Measurements from ENCODE around the gene PCSK4. TPM values are rescaled to one million over a fixed set of nuclear protein-coding genes. Genes with fewer than 3 reads are reported as not detected.

The PCSK4 gene
- total RNA-seq, 1 donor from 2014 or later: 37.7 TPM

- Mint-ChIP-seq H3K4me1 (ENCODE audit: low read depth) (no peaks in the 10 kb centered on the region), H3K27ac (no peak overlapping the region), H3K27me3 (peaks cover 45% of the 10 kb centered on the region), H3K9me3 (ENCODE audit: low read depth) (no peaks in the 10 kb centered on the region), H3K4me3 (ENCODE audit: low read depth) (no peak overlapping the region), H3K36me3 (ENCODE audit: insufficient read depth) (peaks cover 2% of the 10 kb centered on the region)
- TF ChIP-seq CTCF (IDR thresholded peaks at IDR 0.05; ENCODE audit: unreplicated experiment): no peak
- no peak for DNase-seq (ENCODE audit: low spot score, unreplicated experiment)
Observed at GRCh38 chr19:1455336-1456120, 34.6 kb downstream of the PCSK4 start.

- TF ChIP-seq CTCF (IDR thresholded peaks at IDR 0.05; ENCODE audit: unreplicated experiment): no peak
- no peaks in the 10 kb centered on the region for H3K9me3 Mint-ChIP-seq (ENCODE audit: low read depth)
- no peak overlapping the region for H3K27ac Mint-ChIP-seq
- DNase-seq (ENCODE audit: low spot score, unreplicated experiment): no peak
- H3K27me3 Mint-ChIP-seq: peaks cover 48% of the 10 kb centered on the region
- H3K4me3 Mint-ChIP-seq (ENCODE audit: low read depth): no peak overlapping the region
- peaks cover 2% of the 10 kb centered on the region for H3K36me3 Mint-ChIP-seq (ENCODE audit: insufficient read depth)
- H3K4me1 Mint-ChIP-seq (ENCODE audit: low read depth): no peaks in the 10 kb centered on the region
Observed at GRCh38 chr19:1455002-1455335, 35.2 kb downstream of the PCSK4 start.

- no peak for DNase-seq (ENCODE audit: low spot score, unreplicated experiment)
- Mint-ChIP-seq H3K4me1 (ENCODE audit: low read depth) (no peaks in the 10 kb centered on the region), H3K27ac (no peak overlapping the region), H3K36me3 (ENCODE audit: insufficient read depth) (no peaks in the 10 kb centered on the region), H3K27me3 (peaks cover 45% of the 10 kb centered on the region), H3K9me3 (ENCODE audit: low read depth) (no peaks in the 10 kb centered on the region), H3K4me3 (ENCODE audit: low read depth) (no peak overlapping the region)
- no peak for TF ChIP-seq CTCF (IDR thresholded peaks at IDR 0.05; ENCODE audit: unreplicated experiment)
Observed at GRCh38 chr19:1453525-1454364, 36.4 kb downstream of the PCSK4 start.

GRCh38 chr19:1452802-1453524 is 37.2 kb downstream of the PCSK4 start:
- Mint-ChIP-seq H3K27ac (no peak overlapping the region), H3K9me3 (ENCODE audit: low read depth) (no peaks in the 10 kb centered on the region), H3K4me3 (ENCODE audit: low read depth) (no peak overlapping the region), H3K27me3 (peaks cover 46% of the 10 kb centered on the region), H3K4me1 (ENCODE audit: low read depth) (no peaks in the 10 kb centered on the region), H3K36me3 (ENCODE audit: insufficient read depth) (no peaks in the 10 kb centered on the region)
- TF ChIP-seq CTCF (IDR thresholded peaks at IDR 0.05; ENCODE audit: unreplicated experiment): no peak
- DNase-seq (ENCODE audit: low spot score, unreplicated experiment): no peak

Data from progenitor cell of endocrine pancreas (in vitro differentiated cells).